GM19397 (cell line): ENCODE data around the gene ADCY3.
"Not testable (repeated sequence)": the region's sequence is repeated elsewhere in the genome, so short reads cannot be mapped to it uniquely, and the experiment has no call there.

Source experiments
- ATAC-seq: cut with Tn5 transposase; IDR thresholded peaks from one replicate; pipeline ENCODE4 v1.9.1; 2021; ENCODE audit warnings: mild to moderate bottlenecking, moderate library complexity; ENCODE audit not compliant: unreplicated experiment

The ADCY3 gene

GRCh38 chr2:24852431-24853020 is 67.5 kb downstream of the ADCY3 start:
- no peak for ATAC-seq

GRCh38 chr2:24852026-24852425 is 68.0 kb downstream of the ADCY3 start:
- no peak for ATAC-seq

GRCh38 chr2:24850944-24851343 is 69.1 kb downstream of the ADCY3 start:
- ATAC-seq = no peak

- ATAC-seq = no peak
Measured at GRCh38 chr2:24845691-24846090, 74.3 kb downstream of the ADCY3 start.

- ATAC-seq = no peak
Measured at GRCh38 chr2:24844023-24844685, 75.9 kb downstream of the ADCY3 start.

DNA sequence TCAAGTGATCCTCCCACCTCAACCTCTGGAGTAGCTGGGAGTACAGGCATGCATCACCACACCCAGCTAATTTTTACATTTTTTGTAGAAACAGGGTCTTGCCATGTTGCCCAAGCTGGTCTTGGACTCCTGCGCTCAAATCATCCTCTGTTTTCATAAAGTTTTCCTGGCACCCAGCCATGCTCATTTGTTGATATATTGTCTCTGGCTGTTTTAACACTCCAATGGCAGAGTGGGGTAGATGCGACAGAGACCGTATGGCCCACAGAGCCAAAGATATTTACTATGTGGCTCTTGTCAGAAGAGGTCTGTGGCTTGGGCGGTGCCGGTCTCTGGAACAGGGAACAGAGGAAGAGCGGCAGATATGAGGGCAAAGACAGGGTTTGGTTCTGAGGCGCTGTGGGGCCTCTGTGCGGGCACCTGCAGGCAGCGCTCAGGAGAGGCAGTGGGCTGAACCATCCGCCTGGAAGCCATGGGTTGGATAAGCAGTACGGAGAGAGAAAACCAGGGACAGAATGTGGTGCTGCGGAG is 76.6 kb downstream of the ADCY3 start:
- ATAC-seq = no peak

DNA sequence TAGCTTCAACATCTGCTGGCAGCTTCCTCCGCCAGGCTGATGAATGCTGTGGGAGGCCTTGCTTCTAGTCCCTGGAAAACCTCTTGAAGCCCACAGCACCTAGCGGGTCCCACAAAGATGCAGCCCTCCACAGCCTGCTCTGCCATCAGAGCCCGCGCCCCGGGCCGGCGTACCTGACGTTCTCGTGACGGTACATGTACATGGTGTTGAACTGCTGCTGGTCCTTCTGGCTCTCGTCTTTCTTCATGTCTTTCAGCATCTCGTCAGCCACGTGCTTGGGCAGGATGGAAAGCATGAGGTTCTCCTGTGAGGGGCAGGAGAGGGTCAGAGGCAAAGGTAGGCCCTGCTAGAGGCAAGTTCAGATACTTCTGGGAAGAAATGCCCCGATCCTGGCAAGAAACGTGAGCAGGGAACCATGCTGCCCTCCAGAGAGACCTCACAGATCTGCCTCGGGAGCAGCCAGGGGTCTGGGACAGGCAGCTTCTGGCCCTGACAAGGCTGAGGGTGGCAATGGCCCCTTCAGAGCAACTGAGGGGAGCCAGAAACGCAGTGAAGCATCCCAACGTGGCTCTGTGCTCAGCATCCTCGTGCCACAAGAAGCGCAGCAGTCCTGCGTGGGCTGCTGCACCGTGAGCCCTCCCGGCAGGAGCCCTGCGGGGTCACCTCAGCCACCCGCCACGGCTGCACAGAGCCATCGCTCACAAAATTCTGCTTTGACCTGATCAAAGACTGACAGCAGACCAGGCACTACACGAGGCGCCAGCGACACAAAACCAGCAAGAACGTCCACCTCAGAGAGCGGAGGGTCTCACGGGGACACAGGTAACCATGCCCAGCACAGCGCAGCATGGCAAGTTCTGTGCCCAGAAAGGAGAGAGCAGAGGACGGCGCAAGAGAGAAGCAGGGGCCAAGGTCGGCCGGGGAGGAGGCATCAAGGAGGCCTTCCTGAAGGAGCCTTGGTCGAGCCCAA is 77.7 kb downstream of the ADCY3 start:
- ATAC-seq = no peak

DNA sequence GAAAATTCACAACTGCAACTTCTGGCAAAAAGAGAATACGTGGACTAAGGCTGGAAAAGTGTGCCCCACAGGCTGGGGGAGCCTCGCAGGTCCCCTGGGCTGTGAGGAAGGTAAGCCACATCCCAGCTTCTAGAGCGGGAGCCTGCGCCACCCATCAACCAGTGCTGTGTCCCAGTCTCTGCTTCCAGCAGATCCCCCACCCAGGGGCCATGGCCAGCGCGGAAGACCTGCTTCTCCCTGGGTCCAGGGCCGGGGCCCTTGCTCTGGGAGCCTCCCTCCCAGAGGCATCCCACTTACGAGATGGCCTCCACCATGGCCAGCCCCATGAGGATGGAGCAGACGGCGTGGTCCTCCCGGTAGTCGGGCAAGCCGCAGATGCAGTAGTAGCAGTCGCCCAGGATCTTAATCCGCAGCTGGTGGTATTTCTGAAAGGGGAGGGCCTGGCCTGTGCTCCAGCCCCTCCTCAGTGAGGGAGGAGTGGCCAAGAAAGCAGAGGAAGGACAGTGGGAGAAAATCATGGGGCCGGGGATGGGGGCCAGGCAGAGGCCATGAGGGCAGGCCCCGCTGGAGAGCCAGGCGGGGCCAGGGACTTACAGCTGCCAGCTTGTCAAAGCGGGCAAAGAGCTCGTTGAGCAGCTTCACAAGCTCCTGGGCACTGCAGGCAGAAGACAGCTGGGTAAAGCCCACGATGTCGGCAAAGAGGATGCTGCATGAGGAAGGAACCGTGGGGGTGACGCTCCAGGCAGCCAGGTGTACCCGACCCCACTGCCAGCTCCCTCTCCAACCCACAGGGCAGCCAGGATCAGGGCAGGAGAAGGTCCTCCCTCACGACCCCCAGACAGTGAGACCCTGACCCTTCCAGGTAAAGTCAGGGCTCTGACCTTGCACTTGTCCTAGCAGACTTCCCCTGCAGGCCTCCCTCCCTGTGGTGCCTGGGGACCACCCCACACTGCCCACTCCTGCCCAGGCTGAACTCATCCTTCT is 78.8 kb downstream of the ADCY3 start:
- no peak for ATAC-seq

GRCh38 chr2:24840164-24840869 is 79.7 kb downstream of the ADCY3 start:
- ATAC-seq = no peak

DNA sequence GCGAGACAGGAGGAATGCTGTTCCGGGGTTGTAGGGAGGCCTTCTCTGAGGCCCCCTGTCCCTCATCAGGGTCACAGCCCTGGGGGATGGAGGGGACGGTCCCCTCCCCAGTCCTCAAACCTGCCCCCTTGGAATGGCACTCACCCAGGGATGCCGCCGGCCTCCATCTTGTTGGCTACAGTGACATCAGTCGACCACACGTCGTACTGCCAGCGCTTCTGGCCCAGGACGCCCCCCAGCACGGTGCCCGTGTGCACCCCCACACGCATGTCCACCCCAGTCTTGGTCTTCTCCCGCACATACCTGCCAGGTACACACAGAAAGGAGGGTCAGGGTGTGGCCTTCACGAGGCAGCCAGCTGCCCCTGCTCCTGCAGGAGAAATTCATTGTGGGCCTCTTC is 80.3 kb downstream of the ADCY3 start:
- ATAC-seq = no peak

DNA sequence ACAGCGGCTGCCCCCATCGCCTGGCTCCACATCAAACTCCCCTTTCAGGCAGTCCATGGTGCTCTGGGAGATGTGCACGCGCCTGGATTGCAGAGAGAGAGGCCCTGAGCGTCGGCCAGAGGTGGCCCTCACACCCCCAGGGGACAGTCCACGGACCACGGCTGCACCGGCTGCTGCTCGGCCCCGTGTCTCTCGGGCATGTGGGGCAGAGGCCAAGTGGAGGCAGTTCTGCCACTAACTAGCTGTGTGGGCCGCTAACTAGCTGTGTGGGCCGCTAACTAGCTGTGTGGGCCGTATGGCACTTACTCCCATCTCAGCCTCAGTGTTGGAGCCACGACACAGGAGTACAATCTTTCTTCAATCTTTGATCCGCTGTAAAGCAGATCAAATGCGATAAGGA is 81.5 kb downstream of the ADCY3 start:
- no peak for ATAC-seq

GRCh38 chr2:24837996-24838513 is 82.0 kb downstream of the ADCY3 start:
- no peak for ATAC-seq

GRCh38 chr2:24836706-24837105 is 83.3 kb downstream of the ADCY3 start:
- no peak for ATAC-seq

- ATAC-seq = no peak
Measured at GRCh38 chr2:24836206-24836605, 83.8 kb downstream of the ADCY3 start.

DNA sequence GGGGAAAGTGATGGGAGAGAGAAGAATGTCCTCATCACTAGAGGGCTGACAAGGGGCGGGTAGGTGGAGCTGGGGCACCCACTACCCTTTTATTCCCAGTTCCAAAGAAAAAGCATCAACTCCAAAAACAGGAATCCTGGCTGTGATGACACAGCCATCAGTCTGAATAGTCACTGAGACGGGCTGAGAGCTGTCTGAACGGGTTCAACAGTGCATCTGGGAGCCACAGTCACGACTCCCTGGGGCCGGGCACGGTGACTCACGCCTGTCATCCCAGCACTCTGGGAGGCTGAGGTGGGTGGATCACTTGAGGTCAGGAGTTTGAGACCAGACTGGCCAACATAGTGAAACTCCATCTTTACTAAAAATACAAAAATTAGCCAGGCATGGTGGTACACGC is 84.6 kb downstream of the ADCY3 start:
- not testable (repeated sequence) for ATAC-seq

DNA sequence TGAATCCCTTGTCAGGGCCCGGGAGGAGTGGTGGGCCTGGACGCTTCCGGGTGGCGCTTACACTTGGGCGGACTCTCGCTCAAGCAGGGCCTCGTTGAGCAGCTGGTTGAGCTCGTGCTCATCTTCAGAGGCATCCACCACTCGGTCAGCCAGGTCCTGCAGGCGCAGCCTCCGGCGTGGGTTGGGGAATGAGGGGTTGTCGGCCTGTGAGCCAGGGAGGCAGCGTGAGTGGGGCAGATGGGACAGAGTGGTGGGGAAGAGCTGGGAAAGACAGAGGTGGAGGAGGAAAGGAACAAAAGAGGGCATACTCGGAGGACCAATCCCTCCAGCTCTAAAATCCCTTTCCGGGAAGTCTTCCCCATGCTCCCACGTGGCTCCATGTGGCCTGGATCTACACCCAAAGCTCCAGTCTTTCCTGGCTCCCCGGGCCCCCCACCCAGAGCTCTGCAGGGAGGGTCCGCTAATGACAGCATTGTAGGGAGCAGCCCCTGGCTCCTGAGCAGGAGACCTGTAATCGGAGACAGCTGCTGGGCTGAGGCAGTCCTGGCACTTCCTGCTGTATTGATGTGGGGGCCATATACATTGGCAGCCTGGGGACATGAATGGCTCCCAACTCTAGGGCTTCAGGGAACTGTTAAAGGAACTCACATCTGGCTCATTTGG is 85.2 kb downstream of the ADCY3 start:
- ATAC-seq = no peak

GRCh38 chr2:24833821-24834732 is 86.0 kb downstream of the ADCY3 start:
- no peak for ATAC-seq
